ENCODE results near the gene FAM219B. TPM values are rescaled to one million over a fixed set of nuclear protein-coding genes. Genes with fewer than 3 reads are reported as not detected.

Gene FAM219B
- total and polyA plus RNA-seq, 4 donors, result 7.5 to 15.6 (median 12.2) TPM

- TF ChIP-seq CTCF (IDR thresholded peaks at IDR 0.05; ENCODE audit: low read depth, low read length, missing input control), result no peak
- TF ChIP-seq REST (IDR thresholded peaks at IDR 0.05), result no peak
Observed at GRCh38 chr15:74955017-74955416, 48.4 kb upstream of the FAM219B start (continued).

GRCh38 chr15:74954515-74954914, 47.9 kb upstream of the FAM219B start:
- Histone ChIP-seq H3K36me3 (ENCODE audit: control insufficient read depth in 4 of 4, insufficient read depth in 3 of 4, low read depth in 1 of 4, low read length in 3 of 4) (no peaks in the 10 kb centered on the region), H3K4me3 (ENCODE audit: low read depth in 1 of 3, low read length in 3 of 3) (peak overlapping the region in 1 of 3 donors; percentile 65), H3K9me3 (ENCODE audit: control insufficient read depth in 4 of 4, low read length in 3 of 4) (no peaks in the 10 kb centered on the region), H3K9ac (ENCODE audit: low read depth in 1 of 2, low read length in 2 of 2) (peak overlapping the region in 1 of 2 donors; percentile 38), H3K4me1 (ENCODE audit: control insufficient read depth in 4 of 4, insufficient read depth in 4 of 4, low read length in 3 of 4) (peaks cover 17 to 31% (median 23%) of the 10 kb centered on the region in 4 donors), H3K27ac (ENCODE audit: low read depth in 1 of 2, low read length in 2 of 2) (peak overlapping the region; percentile 19), H3K27me3 (ENCODE audit: control insufficient read depth in 4 of 4, insufficient read depth in 4 of 4, low read length in 3 of 4) (peaks cover 0 to 7% (median 2%) of the 10 kb centered on the region in 4 donors)
- TF ChIP-seq ATF3 (IDR thresholded peaks at IDR 0.05) (no peak), RAD21 (IDR thresholded peaks at IDR 0.05) (no peak), HNF4A (conservative IDR thresholded peaks at IDR 0.05) (no peak), SP1 (IDR thresholded peaks at IDR 0.05) (peak; percentile 9)
- DNase-seq (ENCODE audit: low spot score), result peak; percentile 63

GRCh38 chr15:74951006-74951405, 44.4 kb upstream of the FAM219B start:
- Histone ChIP-seq H3K4me1 (ENCODE audit: control insufficient read depth in 4 of 4, insufficient read depth in 4 of 4, low read length in 3 of 4) (peaks cover 2 to 8% (median 4%) of the 10 kb centered on the region in 4 donors), H3K27ac (ENCODE audit: low read depth in 1 of 2, low read length in 2 of 2) (no peak overlapping the region), H3K27me3 (ENCODE audit: control insufficient read depth in 4 of 4, insufficient read depth in 4 of 4, low read length in 3 of 4) (peaks cover 0 to 2% (median 0%) of the 10 kb centered on the region in 4 donors), H3K4me3 (ENCODE audit: low read depth in 1 of 3, low read length in 3 of 3) (no peak overlapping the region), H3K36me3 (ENCODE audit: control insufficient read depth in 4 of 4, insufficient read depth in 3 of 4, low read depth in 1 of 4, low read length in 3 of 4) (no peaks in the 10 kb centered on the region), H3K9me3 (ENCODE audit: control insufficient read depth in 4 of 4, low read length in 3 of 4) (no peaks in the 10 kb centered on the region), H3K9ac (ENCODE audit: low read depth in 1 of 2, low read length in 2 of 2) (no peak overlapping the region)
- no peak for DNase-seq (ENCODE audit: low spot score)
- TF ChIP-seq FOXA2 (IDR thresholded peaks at IDR 0.05) (no peak), EGR1 (IDR thresholded peaks at IDR 0.05; ENCODE audit: low read depth in 2 of 2) (no peak), REST (IDR thresholded peaks at IDR 0.05) (no peak), CTCF (IDR thresholded peaks at IDR 0.05; ENCODE audit: low read depth, low read length, missing input control) (no peak), YY1 (IDR thresholded peaks at IDR 0.05) (no peak), ZBTB33 (IDR thresholded peaks at IDR 0.05) (no peak), SP1 (IDR thresholded peaks at IDR 0.05) (no peak)
- WGBS, result 64% methylated on average over 3 of the region's 3 CpGs

Data from liver (tissue), 9 donors.